GM23338 (cell line): ENCODE measurements around the gene CHCHD10. TPM values are rescaled to one million over a fixed set of nuclear protein-coding genes. Genes with fewer than 3 reads are reported as not detected.

Source experiments
- ATAC-seq: fragments of 200-7000 bp; cut with Tn5 transposase; 3 replicates; pipeline ENCODE4 v1.9.1; 2020
- DNase-seq: peaks from one replicate; pipeline ENCODE4 v3.0.0-alpha.2; 2015; ENCODE audit warnings: low spot score
- H2AFZ ChIP-seq: fragments of 200-600 bp; sonication (generic); 2 replicates; pipeline ENCODE4 v1.8.0; 2016; ENCODE audit warnings: antibody characterized with exemption, mild to moderate bottlenecking, moderate library complexity
- H3F3A ChIP-seq: fragments of 200-600 bp; sonication (generic); replicated peaks from 2 replicates; pipeline ENCODE4 v1.8.0; 2017; ENCODE audit warnings: antibody characterized with exemption, mixed run types, low read depth
- H3K27ac ChIP-seq: fragments of 200-600 bp; sonication (generic); 2 replicates; pipeline ENCODE4 v1.6.1; 2016; ENCODE audit warnings: low read depth
- H3K27me3 ChIP-seq: fragments of 200-600 bp; sonication (generic); 2 replicates; pipeline ENCODE4 v1.8.0; 2016; ENCODE audit warnings: mild to moderate bottlenecking, mixed run types, moderate library complexity; ENCODE audit not compliant: insufficient read depth
- H3K36me3 ChIP-seq: fragments of 200-600 bp; sonication (generic); 2 replicates; pipeline ENCODE4 v1.8.0; 2016; ENCODE audit warnings: mild to moderate bottlenecking; ENCODE audit not compliant: insufficient read depth
- H3K4me1 ChIP-seq: fragments of 200-600 bp; sonication (generic); 2 replicates; pipeline ENCODE4 v1.8.0; 2016; ENCODE audit warnings: mild to moderate bottlenecking, moderate library complexity; ENCODE audit not compliant: insufficient read depth
- H3K4me2 ChIP-seq: fragments of 200-600 bp; sonication (generic); 2 replicates; pipeline ENCODE4 v1.7.1; 2017; ENCODE audit warnings: mixed run types
- H3K4me3 ChIP-seq: fragments of 200-600 bp; sonication (generic); 2 replicates; pipeline ENCODE4 v1.6.1; 2016; ENCODE audit warnings: mixed run types
- H3K79me2 ChIP-seq: fragments of 200-600 bp; sonication (generic); replicated peaks from 2 replicates; pipeline ENCODE4 v1.8.0; 2017; ENCODE audit warnings: mild to moderate bottlenecking; ENCODE audit not compliant: insufficient read depth
- H3K9me2 ChIP-seq: fragments of 200-600 bp; sonication (generic); 2 replicates; pipeline ENCODE4 v1.8.0; 2017; ENCODE audit not compliant: insufficient read depth
- H4K20me1 ChIP-seq: fragments of 200-600 bp; sonication (generic); replicated peaks from 2 replicates; pipeline ENCODE4 v1.8.0; 2017; ENCODE audit warnings: mild to moderate bottlenecking; ENCODE audit not compliant: insufficient read depth
- H3K27ac Mint-ChIP-seq: 2 replicates; pipeline ENCODE4 v1.8.0; 2020; ENCODE audit warnings: inconsistent platforms, mild to moderate bottlenecking, moderate library complexity, mixed read lengths
- H3K27me3 Mint-ChIP-seq: 3 replicates; pipeline ENCODE4 v1.8.0; 2022; ENCODE audit warnings: low read depth, mild to moderate bottlenecking, moderate library complexity, mixed read lengths, inconsistent platforms; ENCODE audit not compliant: insufficient read depth, poor library complexity
- H3K36me3 Mint-ChIP-seq: 3 replicates; pipeline ENCODE4 v1.8.0; 2021; ENCODE audit warnings: low read depth, mild to moderate bottlenecking, inconsistent platforms, moderate library complexity, mixed read lengths
- H3K4me1 Mint-ChIP-seq: 3 replicates; pipeline ENCODE4 v1.8.0; 2020; ENCODE audit warnings: mild to moderate bottlenecking, inconsistent platforms, mixed read lengths
- H3K4me3 Mint-ChIP-seq: 3 replicates; pipeline ENCODE4 v1.8.0; 2021; ENCODE audit warnings: moderate library complexity, mild to moderate bottlenecking, inconsistent platforms, mixed read lengths
- H3K9me3 Mint-ChIP-seq: 3 replicates; pipeline ENCODE4 v1.8.0; 2020; ENCODE audit warnings: moderate library complexity, mild to moderate bottlenecking, inconsistent platforms, mixed read lengths
- ETS1 ChIP-seq: IDR thresholded peaks from 2 replicates; pipeline ENCODE4 v1.6.1; 2016; ENCODE audit warnings: antibody characterized with exemption
- POLR2AphosphoS5 ChIP-seq: IDR thresholded peaks from 2 replicates; pipeline ENCODE4 v1.6.1; 2016; ENCODE audit warnings: antibody characterized with exemption, low read depth
- ZNF331 ChIP-seq: fragments of 250-450 bp; sonication (Bioruptor Pico); IDR thresholded peaks from 2 replicates; pipeline ENCODE4 v1.5.0; 2020; ENCODE audit warnings: low read depth, mild to moderate bottlenecking, moderate library complexity
- ZNF462 ChIP-seq: fragments of 250-450 bp; sonication (Bioruptor Pico); IDR thresholded peaks from 2 replicates; pipeline ENCODE4 v1.5.0; 2020; ENCODE audit warnings: mild to moderate bottlenecking, moderate library complexity
- polyA plus RNA-seq: library from polyadenylated mRNA; unstranded; fragments of >200 nt; fragmentation: Nextera tagmentation; extraction: Ambion mirVana; gene quantifications from 2 replicates; pipeline ENCODE4 v1.2.1, GENCODE V29; 2016
- total RNA-seq: library from RNA; depleted of rRNA; stranded (reverse); fragments of >200 nt; shearing (Covaris generic); gene quantifications from 2 replicates; pipeline ENCODE4 v1.2.3, GENCODE V29; 2014

Gene CHCHD10
- total and polyA plus RNA-seq, 2 experiments from 2014 or later: 11.4 to 101 TPM

- TF ChIP-seq ZNF462 (CRISPR knock-in tag) (no peak), ETS1 (no peak)
These were observed 3.8 kb downstream of the CHCHD10 start (continued) for GRCh38 chr22:23763954-23764353.

GRCh38 chr22:23763579-23763945 is 4.2 kb downstream of the CHCHD10 start:
- no peaks in the 10 kb centered on the region for H3K79me2 ChIP-seq
- H3K4me2 ChIP-seq: peak overlapping the region; percentile 89
- 0 out of 2 replicates have a peak overlapping the region, but pooled peaks have one; percentile 55 for H3K27ac ChIP-seq
- H3F3A ChIP-seq: 0 out of 2 replicates have a peak, but pooled peaks cover 3% of the 10 kb centered on the region
- Mint-ChIP-seq H3K27ac (0 out of 2 replicates have a peak overlapping the region, but pooled peaks have one; percentile 44), H3K4me3 (peak overlapping the region; percentile 59), H3K9me3 (no peaks in the 10 kb centered on the region), H3K27me3 (peaks cover 14% of the 10 kb centered on the region), H3K4me1 (peaks cover 36% of the 10 kb centered on the region), H3K36me3 (peaks cover 14% of the 10 kb centered on the region)
- ATAC-seq (peak; percentile 49), DNase-seq (peak; percentile 69)
- H3K27me3 ChIP-seq: no peaks in the 10 kb centered on the region
- H3K36me3 ChIP-seq: no peaks in the 10 kb centered on the region; the same call in 1 of the 2 replicates
- no peaks in the 10 kb centered on the region for H4K20me1 ChIP-seq
- H3K4me1 ChIP-seq: peaks cover 25% of the 10 kb centered on the region
- peak overlapping the region; percentile 56 for H3K4me3 ChIP-seq
- TF ChIP-seq POLR2AphosphoS5 (peak; percentile 56), ZNF331 (no peak)
- H2AFZ ChIP-seq: no peak overlapping the region
- H3K9me2 ChIP-seq: no peaks in the 10 kb centered on the region
